BE2C (cell line): Measurements from ENCODE around the gene DNMT3A.

ENCODE experiments used
- DNase-seq: peaks from one replicate; pipeline ENCODE4 v3.0.0-alpha.2; 2020
- H3K27me3 ChIP-seq: fragments of 250-450 bp; sonication (Bioruptor Pico); 2 replicates; pipeline ENCODE4 v1.5.1; 2020; ENCODE audit warnings: mild to moderate bottlenecking
- H3K36me3 ChIP-seq: fragments of 250-450 bp; sonication (Bioruptor Pico); 2 replicates; pipeline ENCODE4 v1.5.1; 2020; ENCODE audit warnings: mild to moderate bottlenecking
- H3K4me1 ChIP-seq: fragments of 250-450 bp; sonication (Bioruptor Pico); 2 replicates; pipeline ENCODE4 v1.5.1; 2020
- H3K4me3 ChIP-seq: 2 replicates; pipeline ENCODE4 v1.5.1; 2011; ENCODE audit warnings: low read depth, low read length
- H3K9me3 ChIP-seq: fragments of 250-450 bp; sonication (Bioruptor Pico); 2 replicates; pipeline ENCODE4 v1.5.1; 2020
- TF ChIP-seq, protein P1 (sequence below): IDR thresholded peaks from 2 replicates; pipeline ENCODE4 v1.5.1; 2012; ENCODE audit warnings: mild to moderate bottlenecking, low read depth, low read length

Gene DNMT3A

DNA sequence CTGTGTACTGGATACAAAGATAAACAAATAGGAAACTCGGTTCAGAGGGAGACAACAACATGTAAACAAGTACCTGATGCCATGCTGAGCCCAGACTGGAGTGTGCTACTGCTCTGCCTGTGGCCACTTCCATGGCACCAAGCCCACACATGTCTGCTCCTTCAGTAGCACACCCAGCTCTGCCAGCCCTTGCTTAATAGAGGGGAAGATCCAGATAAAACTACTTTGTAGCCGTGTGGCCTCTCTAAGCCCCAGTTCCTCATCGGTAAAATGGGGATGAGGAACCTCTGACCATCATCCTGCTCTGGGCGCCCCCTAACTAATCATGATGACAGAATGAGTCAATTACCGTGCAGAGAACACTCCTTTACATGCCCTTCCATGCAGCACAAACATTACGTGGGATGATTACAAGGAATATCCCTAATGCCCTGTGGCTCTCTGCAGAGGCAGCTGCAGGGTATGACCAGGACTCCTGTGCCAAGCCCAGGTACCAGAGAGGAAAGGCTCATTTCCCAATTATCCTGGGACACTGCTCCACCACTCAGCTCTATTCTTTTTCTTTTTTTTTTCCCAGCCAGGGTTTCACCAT lies 34.9 kb downstream of the DNMT3A start:
- H3K9me3 ChIP-seq, result no peaks in the 10 kb centered on the region
- no peaks in the 10 kb centered on the region for H3K27me3 ChIP-seq
- peaks cover 4% of the 10 kb centered on the region for H3K36me3 ChIP-seq
- peaks cover 22% of the 10 kb centered on the region for H3K4me1 ChIP-seq
- DNase-seq, result no peak
- TF ChIP-seq, protein P1, sequence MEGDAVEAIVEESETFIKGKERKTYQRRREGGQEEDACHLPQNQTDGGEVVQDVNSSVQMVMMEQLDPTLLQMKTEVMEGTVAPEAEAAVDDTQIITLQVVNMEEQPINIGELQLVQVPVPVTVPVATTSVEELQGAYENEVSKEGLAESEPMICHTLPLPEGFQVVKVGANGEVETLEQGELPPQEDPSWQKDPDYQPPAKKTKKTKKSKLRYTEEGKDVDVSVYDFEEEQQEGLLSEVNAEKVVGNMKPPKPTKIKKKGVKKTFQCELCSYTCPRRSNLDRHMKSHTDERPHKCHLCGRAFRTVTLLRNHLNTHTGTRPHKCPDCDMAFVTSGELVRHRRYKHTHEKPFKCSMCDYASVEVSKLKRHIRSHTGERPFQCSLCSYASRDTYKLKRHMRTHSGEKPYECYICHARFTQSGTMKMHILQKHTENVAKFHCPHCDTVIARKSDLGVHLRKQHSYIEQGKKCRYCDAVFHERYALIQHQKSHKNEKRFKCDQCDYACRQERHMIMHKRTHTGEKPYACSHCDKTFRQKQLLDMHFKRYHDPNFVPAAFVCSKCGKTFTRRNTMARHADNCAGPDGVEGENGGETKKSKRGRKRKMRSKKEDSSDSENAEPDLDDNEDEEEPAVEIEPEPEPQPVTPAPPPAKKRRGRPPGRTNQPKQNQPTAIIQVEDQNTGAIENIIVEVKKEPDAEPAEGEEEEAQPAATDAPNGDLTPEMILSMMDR, result no peak
- no peak overlapping the region for H3K4me3 ChIP-seq

DNA sequence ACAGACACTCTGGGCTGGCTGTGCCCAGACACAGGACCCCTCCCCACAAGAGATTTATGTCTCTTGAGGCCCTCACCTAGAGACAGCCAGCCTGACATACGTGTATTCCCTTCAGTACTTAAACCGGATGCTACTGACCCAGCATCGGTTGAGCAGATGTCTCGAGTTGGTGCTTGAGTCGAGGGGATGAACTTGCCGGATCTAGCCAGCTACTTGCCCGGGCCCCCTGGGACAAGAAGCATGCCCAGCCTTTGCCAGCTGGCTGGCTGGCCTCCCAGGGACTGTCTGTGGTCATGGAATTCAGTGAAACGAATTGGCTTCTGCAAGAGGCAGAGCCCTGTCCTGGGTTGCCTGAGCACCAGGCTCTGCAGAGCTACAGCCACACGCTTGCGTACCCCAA lies 36.0 kb downstream of the DNMT3A start:
- H3K4me1 ChIP-seq, result peaks cover 17% of the 10 kb centered on the region
- TF ChIP-seq, protein P1, result no peak
- no peaks in the 10 kb centered on the region for H3K9me3 ChIP-seq
- DNase-seq, result peak; percentile 51
- no peak overlapping the region for H3K4me3 ChIP-seq
- peaks cover 4% of the 10 kb centered on the region for H3K36me3 ChIP-seq
- no peaks in the 10 kb centered on the region for H3K27me3 ChIP-seq

DNA sequence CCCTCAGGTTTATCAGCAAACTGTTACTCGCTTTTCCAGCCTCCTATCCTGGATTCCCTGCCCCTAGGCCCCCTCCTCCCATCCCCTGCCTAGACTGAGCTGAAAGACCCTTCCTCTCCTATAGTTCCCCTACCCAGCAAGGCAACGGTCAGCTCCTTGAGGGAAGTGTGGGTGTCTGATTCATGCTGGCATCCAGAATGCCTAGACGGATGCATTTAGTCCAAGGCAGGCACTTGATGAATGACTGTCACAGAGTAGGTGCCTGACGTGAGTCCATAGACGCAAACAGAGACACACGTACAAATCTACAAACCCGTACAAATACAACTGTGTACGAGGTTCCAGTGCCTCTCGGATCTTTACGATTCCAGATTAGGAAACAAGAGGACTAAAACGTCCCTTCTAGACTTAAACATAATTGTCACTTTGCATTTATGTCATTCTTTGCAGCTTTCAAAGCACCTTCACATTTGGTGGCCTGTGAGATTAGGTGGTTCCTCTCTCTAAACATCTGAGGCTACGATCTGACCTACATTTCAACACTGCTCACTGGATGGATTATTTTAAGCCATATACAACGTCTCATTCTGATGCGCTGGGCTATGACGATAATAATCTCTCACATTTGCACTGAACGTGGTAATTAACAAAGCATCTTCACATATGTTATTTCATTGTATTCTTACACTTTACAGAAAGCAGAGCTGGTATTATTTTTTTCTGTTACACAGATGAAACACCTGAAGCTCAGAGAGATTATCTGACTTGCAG lies 36.7 kb downstream of the DNMT3A start:
- TF ChIP-seq, protein P1, result no peak
- H3K27me3 ChIP-seq, result no peaks in the 10 kb centered on the region
- H3K9me3 ChIP-seq, result no peaks in the 10 kb centered on the region
- H3K36me3 ChIP-seq, result peaks cover 5% of the 10 kb centered on the region
- peaks cover 11% of the 10 kb centered on the region for H3K4me1 ChIP-seq
- no peak for DNase-seq
- H3K4me3 ChIP-seq, result no peak overlapping the region

DNA sequence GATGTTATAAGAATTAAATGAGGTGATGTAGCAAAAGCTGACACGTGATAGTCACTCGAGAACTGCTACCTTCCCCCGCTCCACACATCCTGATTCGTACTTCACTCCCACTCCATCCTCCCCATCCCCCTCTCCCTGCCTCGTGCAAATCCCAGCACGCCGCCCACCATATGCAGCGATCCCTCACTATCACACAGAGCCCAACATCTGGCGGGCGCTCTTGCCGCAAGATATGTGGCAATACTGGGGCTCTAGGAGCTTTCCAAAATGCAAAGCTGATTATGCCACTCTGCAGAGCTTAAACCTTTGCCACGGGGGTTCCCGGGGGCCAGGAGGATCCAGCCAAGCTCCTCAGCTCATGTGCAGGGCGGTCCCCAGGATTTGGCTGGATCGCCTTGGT lies 37.4 kb downstream of the DNMT3A start:
- Histone ChIP-seq H3K36me3 (peaks cover 7% of the 10 kb centered on the region), H3K4me1 (peaks cover 11% of the 10 kb centered on the region), H3K9me3 (no peaks in the 10 kb centered on the region), H3K4me3 (no peak overlapping the region), H3K27me3 (no peaks in the 10 kb centered on the region)
- DNase-seq, result no peak
- TF ChIP-seq, protein P1, result no peak

DNA sequence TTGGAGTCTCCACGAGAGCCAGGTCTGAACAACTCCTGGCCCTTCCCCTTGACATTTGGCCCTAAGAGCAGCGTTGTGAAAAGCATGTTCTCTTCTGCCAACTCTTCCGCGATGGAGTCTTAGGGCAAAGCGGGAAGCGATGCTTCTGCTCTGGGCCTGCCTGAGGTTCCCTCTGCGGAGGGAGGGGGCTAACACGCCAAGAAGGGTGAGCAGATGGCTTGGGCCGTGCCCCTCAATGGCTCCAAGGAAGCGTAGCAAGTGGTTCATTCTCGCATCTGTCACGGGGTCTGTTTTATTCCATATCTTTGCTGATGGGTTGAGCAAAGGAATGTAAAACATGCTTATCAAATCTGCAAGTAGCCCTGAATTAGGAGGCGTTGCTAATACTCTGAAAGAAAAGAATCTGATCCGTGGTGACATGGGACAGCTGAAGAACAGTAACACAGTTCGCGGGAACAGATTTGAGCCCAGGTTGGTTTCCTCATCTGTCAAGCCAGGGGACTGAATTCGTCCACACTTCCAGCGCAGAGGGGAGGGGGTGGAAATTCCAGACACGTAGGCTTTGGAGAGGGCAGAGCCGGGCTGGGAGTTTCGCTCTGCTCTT lies 38.0 kb downstream of the DNMT3A start:
- no peak for DNase-seq
- Histone ChIP-seq H3K4me1 (peaks cover 11% of the 10 kb centered on the region), H3K4me3 (no peak overlapping the region), H3K36me3 (peaks cover 7% of the 10 kb centered on the region), H3K9me3 (no peaks in the 10 kb centered on the region), H3K27me3 (no peaks in the 10 kb centered on the region)
- TF ChIP-seq, protein P1, result no peak
